Gastroesophageal sphincter (tissue), 3 donors: Measurements from ENCODE around the gene ECPAS.
"Not testable (repeated sequence)": the region's sequence is repeated elsewhere in the genome, so short reads cannot be mapped to it uniquely, and the experiment has no call there.

Source experiments
- POLR2A ChIP-seq, 2 donors: fragments of 450-650 bp; IDR thresholded peaks; one replicate each; pipeline ENCODE4 v1.6.1; 2017; ENCODE audit warnings: antibody characterized with exemption in 2 of 2, mild to moderate bottlenecking in 2 of 2, moderate library complexity in 1 of 2
- TF ChIP-seq, protein P1 (sequence below), 4 experiments: fragments of 200-600 bp in 2 of 4; fragments of 450-650 bp in 2 of 4; sonication (generic) in 1 of 4; IDR thresholded peaks; one replicate each; pipeline ENCODE4 v1.5.1; 2017 to 2019; ENCODE audit warnings: antibody characterized with exemption in 4 of 4, mild to moderate bottlenecking in 2 of 4, moderate library complexity in 2 of 4

DNA sequence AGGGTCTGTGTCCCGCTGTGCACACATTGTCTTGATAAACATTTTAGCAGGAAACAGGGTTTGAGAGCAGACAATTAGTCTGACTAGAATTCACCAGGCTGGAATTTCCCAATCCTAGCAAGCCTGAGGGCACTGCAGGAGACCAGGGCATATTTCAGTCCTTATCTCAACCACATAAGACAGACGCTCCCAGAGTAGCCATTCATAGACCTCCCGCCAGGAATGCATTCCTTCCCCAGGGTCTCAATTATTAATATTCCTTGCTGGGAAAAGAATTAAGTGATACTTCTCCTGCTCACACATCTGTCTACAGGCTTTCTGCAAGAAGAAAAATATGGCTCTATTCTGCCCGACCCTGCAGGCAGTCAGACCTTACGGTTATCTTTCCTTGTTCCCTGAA, 82.7 kb downstream of the ECPAS start:
- TF ChIP-seq, protein P1, sequence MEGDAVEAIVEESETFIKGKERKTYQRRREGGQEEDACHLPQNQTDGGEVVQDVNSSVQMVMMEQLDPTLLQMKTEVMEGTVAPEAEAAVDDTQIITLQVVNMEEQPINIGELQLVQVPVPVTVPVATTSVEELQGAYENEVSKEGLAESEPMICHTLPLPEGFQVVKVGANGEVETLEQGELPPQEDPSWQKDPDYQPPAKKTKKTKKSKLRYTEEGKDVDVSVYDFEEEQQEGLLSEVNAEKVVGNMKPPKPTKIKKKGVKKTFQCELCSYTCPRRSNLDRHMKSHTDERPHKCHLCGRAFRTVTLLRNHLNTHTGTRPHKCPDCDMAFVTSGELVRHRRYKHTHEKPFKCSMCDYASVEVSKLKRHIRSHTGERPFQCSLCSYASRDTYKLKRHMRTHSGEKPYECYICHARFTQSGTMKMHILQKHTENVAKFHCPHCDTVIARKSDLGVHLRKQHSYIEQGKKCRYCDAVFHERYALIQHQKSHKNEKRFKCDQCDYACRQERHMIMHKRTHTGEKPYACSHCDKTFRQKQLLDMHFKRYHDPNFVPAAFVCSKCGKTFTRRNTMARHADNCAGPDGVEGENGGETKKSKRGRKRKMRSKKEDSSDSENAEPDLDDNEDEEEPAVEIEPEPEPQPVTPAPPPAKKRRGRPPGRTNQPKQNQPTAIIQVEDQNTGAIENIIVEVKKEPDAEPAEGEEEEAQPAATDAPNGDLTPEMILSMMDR (IDR thresholded peaks at IDR 0.05), result not testable (repeated sequence)
- not testable (repeated sequence) for TF ChIP-seq POLR2A (IDR thresholded peaks at IDR 0.05)
